GM18520 (cell line): ENCODE measurements around the gene QPCT.
"Not testable (repeated sequence)": the region's sequence is repeated elsewhere in the genome, so short reads cannot be mapped to it uniquely, and the experiment has no call there.

Source experiments
- ATAC-seq: cut with Tn5 transposase; IDR thresholded peaks from one replicate; pipeline ENCODE4 v1.9.1; 2021; ENCODE audit not compliant: unreplicated experiment

Gene QPCT

GRCh38 chr2:37357530-37357929 lies 13.1 kb downstream of the QPCT start:
- ATAC-seq: no peak

DNA sequence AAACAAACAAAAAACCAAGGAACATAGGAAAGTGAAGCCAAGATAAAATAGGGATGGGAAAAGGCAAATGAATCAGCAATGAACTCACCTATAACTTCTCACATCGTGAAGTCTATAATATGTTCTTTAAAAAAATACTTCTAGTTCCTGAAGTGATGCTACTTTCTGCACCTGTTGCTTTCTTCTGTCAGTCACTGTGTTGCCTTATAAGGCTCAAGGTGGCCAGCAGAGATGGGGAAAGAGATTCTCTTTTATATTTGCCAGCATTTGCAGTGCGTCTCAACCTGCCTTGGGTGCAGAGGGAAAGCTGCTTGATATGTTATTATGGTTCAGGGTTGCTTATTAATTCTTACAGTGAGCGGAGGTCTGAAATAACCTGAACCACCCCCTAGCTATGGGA lies 14.0 kb downstream of the QPCT start:
- no peak for ATAC-seq

DNA sequence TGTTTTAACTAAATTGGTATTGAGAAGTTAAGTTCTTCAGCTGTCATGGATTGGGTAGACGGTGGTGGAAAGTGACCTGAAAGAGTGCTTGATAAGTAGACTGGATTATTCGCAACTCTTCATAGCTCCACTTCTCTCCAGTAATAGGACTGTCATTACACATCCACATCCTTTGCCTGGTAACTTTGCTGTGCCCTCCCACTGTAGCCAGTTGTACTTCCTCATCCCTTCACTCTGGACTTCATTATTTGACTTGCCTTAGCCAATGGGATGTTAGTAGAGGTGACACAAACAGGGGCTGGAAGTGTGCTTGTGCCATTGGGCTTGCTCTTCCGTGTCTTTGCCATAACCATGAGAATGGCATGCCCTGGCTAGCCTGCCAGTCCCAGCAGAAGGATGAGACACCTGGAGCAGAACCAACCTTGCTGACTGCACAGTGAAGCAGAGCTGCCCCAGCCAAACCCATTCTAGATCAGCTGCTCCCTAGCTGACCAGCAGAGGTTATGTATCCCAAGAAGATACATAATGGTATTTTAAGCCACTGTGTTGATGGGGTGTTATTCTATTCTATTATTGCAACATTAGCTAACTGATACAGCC lies 16.9 kb downstream of the QPCT start:
- no peak for ATAC-seq

- ATAC-seq: no peak
Observed at GRCh38 chr2:37361994-37362698, 17.7 kb downstream of the QPCT start.

DNA sequence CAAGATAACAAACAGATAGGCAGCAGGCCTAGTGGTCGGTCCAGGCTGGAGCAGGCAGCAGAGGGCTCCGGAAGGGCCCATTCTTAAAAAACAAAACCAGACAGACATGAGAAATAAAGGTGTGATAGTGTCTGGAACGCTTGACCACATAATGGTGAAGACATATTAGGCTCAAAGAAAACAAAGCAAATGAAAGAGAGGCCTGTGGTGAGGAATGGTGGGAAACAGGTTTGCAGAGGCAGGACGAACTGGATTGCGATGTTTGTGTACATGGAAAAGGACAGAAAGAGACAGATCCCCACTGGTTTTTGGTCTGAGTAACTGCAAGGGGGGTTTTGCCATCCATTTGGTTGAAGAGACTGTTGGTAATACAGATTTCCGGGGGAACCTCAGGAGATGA lies 19.9 kb downstream of the QPCT start:
- ATAC-seq: no peak

- ATAC-seq: peak; percentile 89
Observed at GRCh38 chr2:37365669-37366068, 21.2 kb downstream of the QPCT start.

DNA sequence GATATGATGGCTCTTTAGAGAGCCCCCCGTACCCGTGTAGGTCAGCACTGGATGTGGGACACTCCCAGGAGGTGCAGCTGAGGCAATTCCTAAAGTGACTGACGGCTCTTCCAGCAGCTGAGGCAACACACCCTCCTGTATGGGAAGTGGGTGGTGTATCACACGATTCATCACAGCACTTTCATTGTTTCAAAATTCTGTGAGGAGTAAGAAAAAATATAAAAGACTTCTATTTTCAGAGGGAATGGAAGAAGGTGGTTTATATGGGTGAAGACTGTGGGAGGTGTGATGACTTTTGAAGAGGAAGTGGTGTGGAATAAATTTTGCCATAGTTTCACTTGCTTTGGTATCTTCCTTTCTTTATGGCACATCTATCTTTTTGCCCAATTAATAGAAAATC lies 22.3 kb downstream of the QPCT start:
- ATAC-seq: no peak

DNA sequence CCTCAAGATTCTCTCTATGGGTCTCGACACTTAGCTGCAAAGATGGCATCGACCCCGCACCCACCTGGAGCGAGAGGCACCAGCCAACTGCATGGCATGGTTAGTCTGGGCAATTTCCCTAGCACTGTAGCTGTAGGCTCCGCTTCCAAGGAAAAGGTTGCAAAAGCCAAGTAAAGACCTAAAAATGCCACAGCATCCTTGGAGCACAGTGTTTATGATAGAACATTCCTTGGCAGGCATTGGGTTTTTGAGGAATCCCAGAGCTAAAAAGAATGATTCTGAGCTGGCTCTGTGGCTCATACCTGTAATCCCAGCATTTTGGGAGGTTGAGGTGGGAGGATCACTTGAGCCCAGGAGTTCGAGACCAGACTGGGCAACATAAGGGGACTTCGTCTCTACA lies 22.9 kb downstream of the QPCT start:
- no peak for ATAC-seq

- ATAC-seq: no peak
Observed at GRCh38 chr2:37367984-37368383, 23.6 kb downstream of the QPCT start.

- ATAC-seq: no peak
Observed at GRCh38 chr2:37370666-37371065, 26.2 kb downstream of the QPCT start.

- no peak for ATAC-seq
Observed at GRCh38 chr2:37372000-37372399, 27.6 kb downstream of the QPCT start.

DNA sequence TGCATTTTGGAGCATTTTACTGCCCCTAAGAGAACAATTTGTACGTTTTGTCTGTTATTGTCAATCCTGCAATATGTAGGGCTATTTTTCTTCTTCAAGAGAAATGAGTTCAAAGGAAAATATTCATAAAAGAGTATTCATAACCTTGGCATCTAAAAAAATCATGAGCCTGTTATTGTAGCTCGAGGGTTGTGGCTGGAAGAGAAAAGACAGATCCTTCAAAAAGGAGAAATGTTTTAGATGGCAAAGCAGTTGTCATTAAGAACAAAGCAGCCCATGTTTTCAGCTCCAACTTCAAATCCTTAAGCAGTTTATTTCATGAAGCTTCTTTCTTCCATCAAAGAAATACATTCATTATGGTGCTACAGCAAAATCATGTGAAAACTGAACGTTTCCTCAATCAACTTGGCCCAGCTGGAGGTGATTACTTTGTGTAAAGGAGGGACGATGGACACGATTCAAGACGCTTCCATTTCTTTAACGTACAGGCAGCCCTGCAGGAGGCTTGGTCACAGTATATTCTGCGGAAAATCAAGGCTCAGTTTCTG lies 31.4 kb downstream of the QPCT start:
- ATAC-seq: no peak

GRCh38 chr2:37376421-37377186 lies 32.2 kb downstream of the QPCT start:
- ATAC-seq: peak; percentile 81

DNA sequence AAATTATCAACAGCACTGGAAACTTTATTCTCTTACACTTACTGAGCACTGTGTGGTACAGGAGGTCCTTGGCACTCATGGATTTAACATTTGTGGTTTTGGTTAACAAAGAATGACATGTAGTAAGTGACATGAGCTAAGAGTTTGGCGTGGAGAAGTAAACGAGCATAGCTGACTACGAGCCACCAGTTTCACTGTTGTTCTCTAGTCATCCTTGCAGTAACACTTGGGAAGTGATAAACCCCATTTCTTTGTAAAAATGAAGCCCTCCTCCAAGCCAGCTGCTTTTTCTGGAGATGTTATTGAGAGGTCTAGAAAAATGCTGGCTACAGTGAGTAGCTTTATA lies 32.7 kb downstream of the QPCT start:
- ATAC-seq: peak; percentile 53

DNA sequence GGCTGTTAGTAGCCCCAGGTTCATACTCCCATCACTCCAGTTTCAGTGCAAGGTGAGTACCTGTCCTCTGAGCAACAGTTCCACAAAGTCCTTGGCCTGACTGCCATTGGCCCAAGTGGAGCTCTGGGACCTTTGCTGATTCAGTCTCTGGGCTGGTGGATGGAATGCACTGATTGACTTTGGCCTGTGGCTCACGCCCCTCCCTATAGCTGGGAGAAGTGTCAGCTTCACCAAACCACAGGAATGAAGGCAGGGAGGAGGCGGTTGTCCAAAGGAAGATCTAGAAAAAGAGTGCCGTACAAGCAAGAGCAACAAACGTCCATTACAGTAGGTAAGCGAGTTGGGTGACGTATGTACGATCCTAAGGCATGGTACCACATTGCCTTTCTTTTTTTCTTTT lies 34.0 kb downstream of the QPCT start:
- no peak for ATAC-seq

- ATAC-seq: no peak
Observed at GRCh38 chr2:37379881-37380296, 35.5 kb downstream of the QPCT start.

- not testable (repeated sequence) for ATAC-seq
Observed at GRCh38 chr2:37380787-37381186, 36.4 kb downstream of the QPCT start.

DNA sequence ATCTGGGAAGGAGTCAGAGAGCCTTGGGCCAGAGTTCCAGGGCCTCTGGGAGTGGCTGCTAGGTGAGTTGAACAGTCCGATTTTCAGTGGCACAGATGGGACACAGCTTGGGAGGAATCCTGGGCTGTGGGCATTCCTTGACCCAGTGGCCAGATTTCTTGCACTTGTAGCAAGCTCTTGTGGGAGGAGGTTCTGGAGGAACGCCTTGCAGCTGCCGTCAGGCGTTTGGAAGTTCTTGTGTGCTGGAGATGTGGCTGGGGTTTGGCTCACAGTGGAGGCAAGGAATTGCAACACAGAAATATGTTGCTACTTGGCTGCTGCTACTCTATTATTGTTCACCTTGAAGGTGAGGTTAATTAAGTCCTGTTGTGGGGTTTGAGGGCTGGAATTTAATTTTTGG lies 39.8 kb downstream of the QPCT start:
- ATAC-seq: not testable (repeated sequence)

DNA sequence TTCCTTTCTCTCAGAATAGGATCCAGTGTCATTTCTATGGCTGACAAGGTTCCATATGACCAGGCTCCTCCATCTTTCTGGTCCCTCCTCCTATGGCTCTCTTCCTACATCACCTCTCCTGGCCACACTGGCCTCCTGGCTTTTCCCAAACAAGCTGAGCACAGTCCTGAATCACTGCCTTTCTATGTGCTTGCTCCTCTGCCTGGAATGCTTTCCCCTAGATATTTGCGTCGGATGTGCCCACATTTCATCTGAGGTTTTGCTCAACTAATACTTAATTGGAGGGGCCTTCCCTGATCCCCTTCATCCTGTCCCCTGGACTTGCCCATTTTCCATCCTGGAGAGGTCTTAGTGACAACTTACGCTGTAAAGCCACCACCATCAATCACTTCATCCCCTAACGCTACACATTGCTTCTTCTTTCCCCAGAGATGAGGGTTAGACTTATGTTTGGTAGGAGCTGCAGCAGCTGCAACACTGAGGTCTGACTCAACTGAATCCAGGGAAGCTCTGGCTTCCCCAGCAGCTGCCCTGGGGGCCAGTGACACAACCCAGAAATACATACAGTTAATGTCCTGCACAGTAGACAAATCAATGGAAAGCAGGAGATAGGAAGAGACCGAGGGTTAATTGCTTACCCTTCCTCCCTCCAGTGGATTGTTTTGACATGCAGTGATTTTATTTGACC lies 42.9 kb downstream of the QPCT start:
- ATAC-seq: no peak

DNA sequence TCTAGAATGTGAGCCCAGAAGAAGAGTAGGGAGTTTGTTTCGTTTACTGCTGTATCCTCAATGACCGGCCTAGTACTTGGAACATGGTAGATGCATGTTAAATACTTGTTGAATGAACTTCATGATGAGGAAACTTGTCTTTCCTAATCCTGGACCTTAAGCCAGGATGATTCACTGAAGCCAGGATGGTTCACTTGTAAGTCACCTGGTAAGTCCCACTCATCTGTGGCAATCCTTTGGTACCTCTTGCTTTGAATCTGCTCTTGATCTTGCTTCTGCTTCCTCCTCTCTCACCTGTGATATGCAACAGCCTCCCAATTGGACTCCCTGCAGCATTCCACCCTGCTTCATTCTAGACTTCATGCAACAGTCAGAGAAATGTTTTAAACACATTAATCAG lies 43.6 kb downstream of the QPCT start:
- no peak for ATAC-seq

DNA sequence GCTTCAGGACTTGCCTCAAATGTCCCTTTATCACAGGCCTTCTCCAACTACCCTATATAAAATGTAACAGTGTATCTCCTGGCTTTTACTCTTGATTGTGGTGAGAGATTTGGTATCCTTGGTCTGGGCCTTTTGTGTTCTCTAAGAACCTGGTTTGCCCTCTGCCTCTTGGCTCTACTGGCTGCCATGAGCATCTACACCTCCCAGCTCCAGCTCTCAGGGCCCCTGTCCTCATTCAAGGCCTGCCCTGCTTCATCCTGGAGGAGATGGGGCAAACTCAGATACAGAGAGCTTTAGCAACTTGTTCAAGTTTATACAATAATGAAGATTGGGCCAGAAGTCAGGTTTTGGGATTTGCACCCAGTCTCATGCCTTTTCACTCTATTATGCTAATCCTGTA lies 45.0 kb downstream of the QPCT start:
- no peak for ATAC-seq
